GM12878 (cell line): ENCODE data around the gene ATP6V1A. TPM values are rescaled to one million over a fixed set of nuclear protein-coding genes. Genes with fewer than 3 reads are reported as not detected.

ENCODE experiments used
- ATAC-seq: fragments of 200-7000 bp; cut with Tn5 transposase; 3 replicates; pipeline ENCODE4 v1.9.1; 2020; ENCODE audit warnings: mild to moderate bottlenecking, moderate library complexity
- BruUV-seq: library from RNA; stranded (reverse); fragments of 400-500 nt; replicated peaks from 2 replicates; lab custom pipeline; 2021; lab: Mats Ljungman, UMichigan
- CTCF ChIA-PET: fragments of 300-600 bp; sonication (Branson Sonifier 250); formaldehyde crosslinking; extraction: SDS; loops from one replicate; lab custom pipeline; 2021; ENCODE audit warnings: inconsistent platforms; lab: Yijun Ruan, JAX
- POLR2A ChIA-PET: fragments of 350-600 bp; formaldehyde crosslinking; extraction: SDS; loops from one replicate; lab custom pipeline; 2021; ENCODE audit warnings: inconsistent platforms; lab: Charles Lee
- RAD21 ChIA-PET: fragments of 300-600 bp; sonication (Branson Sonifier 250); formaldehyde crosslinking; loops from one replicate; lab custom pipeline; 2023; ENCODE audit warnings: antibody characterized with exemption; ENCODE audit not compliant: unreplicated experiment; lab: Charles Lee
- SMC1A ChIA-PET: fragments of 300-600 bp; sonication (Branson Sonifier 250); formaldehyde crosslinking; loops from one replicate; lab custom pipeline; 2023; ENCODE audit not compliant: unreplicated experiment, uncharacterized antibody; lab: Charles Lee
- DNase-seq: peaks from one replicate; pipeline ENCODE4 v3.0.0-alpha.2; 2011; ENCODE audit warnings: low read depth, low spot score
- FAIRE-seq: peaks from 3 replicates; lab custom pipeline; 2011; peaks lifted over from hg19 to GRCh38; lab: Jason Lieb, UNC
- H2AFZ ChIP-seq: 2 replicates; pipeline ENCODE4 v1.6.0; 2011; ENCODE audit warnings: low read depth, low read length, control low read depth; ENCODE audit not compliant: control insufficient read depth
- H3K27ac ChIP-seq: 2 replicates; pipeline ENCODE4 v1.5.1; 2011; ENCODE audit warnings: control low read depth; ENCODE audit not compliant: control insufficient read depth, insufficient read depth
- H3K27me3 ChIP-seq, 2 experiments: replicated peaks in 1 of 2; 2 replicates each; pipeline versions ENCODE4 v1.6.0 to v1.6.1; 2011; ENCODE audit warnings: low read length in 1 of 2; ENCODE audit not compliant: control insufficient read depth in 2 of 2, insufficient read depth in 2 of 2
- H3K36me3 ChIP-seq, 2 experiments: 2 replicates each; pipeline ENCODE4 v1.5.1; 2011; ENCODE audit warnings: low read length in 1 of 2; ENCODE audit not compliant: control insufficient read depth in 2 of 2, insufficient read depth in 2 of 2
- H3K4me1 ChIP-seq: 2 replicates; pipeline ENCODE4 v1.6.1; 2011; ENCODE audit warnings: mild to moderate bottlenecking, low read length, moderate library complexity, mixed read lengths; ENCODE audit not compliant: control insufficient read depth, insufficient read depth
- H3K4me2 ChIP-seq: 2 replicates; pipeline ENCODE4 v1.6.0; 2011; ENCODE audit warnings: control low read depth; ENCODE audit not compliant: control insufficient read depth, insufficient read depth
- H3K4me3 ChIP-seq: fragments of 200-600 bp; sonication (generic); 2 replicates; pipeline ENCODE4 v1.5.1; 2016
- H3K79me2 ChIP-seq: 2 replicates; pipeline ENCODE4 v1.6.0; 2011; ENCODE audit warnings: low read length; ENCODE audit not compliant: control insufficient read depth, insufficient read depth
- H3K9ac ChIP-seq: 2 replicates; pipeline ENCODE4 v1.8.0; 2011; ENCODE audit warnings: low read length, control low read depth, mixed read lengths; ENCODE audit not compliant: control insufficient read depth, insufficient read depth
- H3K9me3 ChIP-seq: replicated peaks from 3 replicates; pipeline ENCODE4 v1.5.1; 2011; ENCODE audit warnings: mild to moderate bottlenecking, low read length; ENCODE audit not compliant: control insufficient read depth, insufficient read depth
- H4K20me1 ChIP-seq: 2 replicates; pipeline ENCODE4 v1.6.0; 2011; ENCODE audit not compliant: control insufficient read depth, insufficient read depth
- ATF7 ChIP-seq: fragments of 450-650 bp; IDR thresholded peaks from 2 replicates; pipeline ENCODE4 v1.6.1; 2016; ENCODE audit warnings: low read depth, mild to moderate bottlenecking
- BCL11A ChIP-seq: IDR thresholded peaks from 2 replicates; pipeline ENCODE4 v1.6.1; 2011; ENCODE audit warnings: low read depth, low read length
- GATAD2B ChIP-seq: fragments of 450-650 bp; conservative IDR thresholded peaks from 2 replicates; pipeline ENCODE4 v1.6.1; 2017; ENCODE audit warnings: low read depth, mild to moderate bottlenecking, moderate library complexity
- KAT2A ChIP-seq: conservative IDR thresholded peaks from 2 replicates; pipeline ENCODE4 v1.6.1; 2011; ENCODE audit warnings: low read depth, low read length; ENCODE audit not compliant: control insufficient read depth
- RFX5 ChIP-seq: IDR thresholded peaks from 2 replicates; pipeline ENCODE4 v1.6.1; 2011; ENCODE audit warnings: low read depth, low read length, improper control_type of control experiment
- SRF ChIP-seq, 2 experiments: IDR thresholded peaks; 2 replicates each; pipeline ENCODE4 v1.6.1; 2011; ENCODE audit warnings: low read depth in 2 of 2, low read length in 2 of 2, mild to moderate bottlenecking in 1 of 2, moderate library complexity in 1 of 2
- WGBS: methylation state at CpG from one replicate; pipeline ENCODE4 v1.1.6; 2016; ENCODE audit warnings: low lambda C conversion rate; ENCODE audit not compliant: insufficient replicate concordance, insufficient coverage; ENCODE audit errors: missing lambda C conversion rate; 5-methylcytosine and 5-hydroxymethylcytosine counted together
- in situ Hi-C: fragments of 300-500 bp; cut with MboI; formaldehyde crosslinking; loops from 9 replicates; pipeline ENCODE4 v1.14.3; 2018; ENCODE audit warnings: mixed read lengths
- intact Hi-C: fragments of 100-400 bp; cut with micrococcal nuclease; formaldehyde crosslinking; loops from one replicate; pipeline ENCODE4 v1.14.2; 2022; ENCODE audit not compliant: unreplicated experiment
- polyA plus RNA-seq, 11 experiments: library from polyadenylated mRNA; depleted of rRNA in 4 of 11; unstranded in 6 of 11; stranded (reverse) in 5 of 11; fragments of >200 nt; fragmentation: Nextera tagmentation in 4 of 11; fragmentation: Illumina TruSeq in 1 of 11; extraction: Ambion mirVana in 4 of 11; extraction: Trizol in 1 of 11; gene quantifications; 1 replicate in 1 of 11; 2 replicates in 10 of 11; pipeline versions ENCODE4 v1.2.1 to v1.2.3, GENCODE V29; 2011 to 2016; ENCODE audit warnings: inconsistent platforms in 2 of 11, missing spikeins in 2 of 11, low read depth in 1 of 11
- total RNA-seq, 4 experiments: library from RNA; depleted of rRNA in 3 of 4; stranded (reverse); fragments of >200 nt in 3 of 4; fragmentation: Illumina TruSeq in 1 of 4; extraction: Trizol in 1 of 4; gene quantifications; 2 replicates each; pipeline versions ENCODE4 v1.2.1 to v1.2.3, GENCODE V29; 2013 to 2021
- TF ChIP-seq, protein P1 (sequence below): fragments of 450-650 bp; IDR thresholded peaks from 2 replicates; pipeline ENCODE4 v1.6.1; 2017; ENCODE audit warnings: mild to moderate bottlenecking, moderate library complexity
- TF ChIP-seq, protein P2 (sequence below): IDR thresholded peaks from 2 replicates; pipeline ENCODE4 v1.6.1; 2011; ENCODE audit warnings: low read depth, low read length, improper control_type of control experiment, borderline replicate concordance
- TF ChIP-seq, protein P3 (sequence below): fragments of 450-650 bp; IDR thresholded peaks from 2 replicates; pipeline ENCODE4 v1.6.1; 2016; ENCODE audit warnings: mild to moderate bottlenecking, moderate library complexity, borderline replicate concordance
- TF ChIP-seq, protein P4 (sequence below): IDR thresholded peaks from 2 replicates; pipeline ENCODE4 v1.6.1; 2012; ENCODE audit warnings: low read depth, low read length, improper control_type of control experiment
- TF ChIP-seq, protein P5 (sequence below): fragments of 450-650 bp; IDR thresholded peaks from 2 replicates; pipeline ENCODE4 v1.6.1; 2017; ENCODE audit warnings: low read depth, mild to moderate bottlenecking, moderate library complexity

Gene ATP6V1A
- total and polyA plus RNA-seq, 10 of the 15 experiments (the other 5 are each of a cell fraction or from before 2014, with no cell fraction given), result 22.4 to 65.8 (median 47.7) TPM

DNA sequence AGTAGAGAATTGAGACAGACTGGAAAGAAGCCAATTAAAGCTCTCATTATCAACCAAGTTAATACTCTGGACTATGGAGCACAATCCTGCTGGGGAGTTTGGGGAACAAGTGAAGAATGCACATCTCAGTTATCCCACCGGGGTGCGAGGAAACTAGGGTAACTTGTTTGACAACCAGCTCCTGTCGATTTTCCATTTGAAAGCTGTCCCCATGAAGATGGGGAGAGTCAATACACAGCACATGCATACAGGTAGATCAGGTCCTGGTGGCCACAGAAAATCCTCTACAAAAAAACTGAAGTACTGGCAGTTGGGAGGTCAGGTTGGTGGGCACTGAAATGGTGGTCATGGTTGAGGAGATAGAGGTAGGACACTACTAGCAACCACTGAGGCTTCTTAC lies 66.0 kb downstream of the ATP6V1A start:
- ChIA-PET RAD21 (interaction anchor here (1.7 kb wide), 1 partner anchor 12 kb away, joined by 5 read pairs; no protein-coding TSS in a partner anchor), POLR2A (interaction anchor here (1.4 kb wide), 1 partner anchor 11 kb away, joined by 4 read pairs; no protein-coding TSS in a partner anchor), CTCF (interaction anchor here (1.0 to 1.1 kb wide), 2 partner anchors 62 to 78 kb away, joined by 4 read pairs; no protein-coding TSS in a partner anchor), SMC1A (interaction anchor here (0.7 to 1.3 kb wide), 4 partner anchors 9 to 23 kb away, joined by 3 to 4 read pairs (median 4); no protein-coding TSS in a partner anchor)
- FAIRE-seq, result no peak
- H4K20me1 ChIP-seq, result no peaks in the 10 kb centered on the region
- H3K27me3 ChIP-seq, result no peaks in the 10 kb centered on the region
- H3K9me3 ChIP-seq, result no peaks in the 10 kb centered on the region
- no peak overlapping the region for H3K4me3 ChIP-seq
- H3K9ac ChIP-seq, result no peak overlapping the region
- in situ Hi-C loops, result no loop called here
- intact Hi-C loops, result no loop called here
- no peak overlapping the region for H3K27ac ChIP-seq
- DNase-seq, result no peak
- H3K36me3 ChIP-seq, result peaks cover 0 to 3% of the 10 kb centered on the region in 2 experiments; a peak in 1 of 4 replicates
- no peak for ATAC-seq
- no TSS peak for BruUV-seq
- H3K4me1 ChIP-seq, result no peaks in the 10 kb centered on the region
- H3K4me2 ChIP-seq, result no peak overlapping the region
- no peak overlapping the region for H2AFZ ChIP-seq
- WGBS, result 100% methylated on average over 3 of the region's 3 CpGs
- H3K79me2 ChIP-seq, result no peaks in the 10 kb centered on the region
- TF ChIP-seq SRF (IDR thresholded peaks at IDR 0.05; ENCODE audit: low read depth in 2 of 2, low read length in 2 of 2) (no peak), ATF7 (no peak), KAT2A (no peak), RFX5 (no peak), BCL11A (no peak), GATAD2B (no peak)
- TF ChIP-seq, protein P1, sequence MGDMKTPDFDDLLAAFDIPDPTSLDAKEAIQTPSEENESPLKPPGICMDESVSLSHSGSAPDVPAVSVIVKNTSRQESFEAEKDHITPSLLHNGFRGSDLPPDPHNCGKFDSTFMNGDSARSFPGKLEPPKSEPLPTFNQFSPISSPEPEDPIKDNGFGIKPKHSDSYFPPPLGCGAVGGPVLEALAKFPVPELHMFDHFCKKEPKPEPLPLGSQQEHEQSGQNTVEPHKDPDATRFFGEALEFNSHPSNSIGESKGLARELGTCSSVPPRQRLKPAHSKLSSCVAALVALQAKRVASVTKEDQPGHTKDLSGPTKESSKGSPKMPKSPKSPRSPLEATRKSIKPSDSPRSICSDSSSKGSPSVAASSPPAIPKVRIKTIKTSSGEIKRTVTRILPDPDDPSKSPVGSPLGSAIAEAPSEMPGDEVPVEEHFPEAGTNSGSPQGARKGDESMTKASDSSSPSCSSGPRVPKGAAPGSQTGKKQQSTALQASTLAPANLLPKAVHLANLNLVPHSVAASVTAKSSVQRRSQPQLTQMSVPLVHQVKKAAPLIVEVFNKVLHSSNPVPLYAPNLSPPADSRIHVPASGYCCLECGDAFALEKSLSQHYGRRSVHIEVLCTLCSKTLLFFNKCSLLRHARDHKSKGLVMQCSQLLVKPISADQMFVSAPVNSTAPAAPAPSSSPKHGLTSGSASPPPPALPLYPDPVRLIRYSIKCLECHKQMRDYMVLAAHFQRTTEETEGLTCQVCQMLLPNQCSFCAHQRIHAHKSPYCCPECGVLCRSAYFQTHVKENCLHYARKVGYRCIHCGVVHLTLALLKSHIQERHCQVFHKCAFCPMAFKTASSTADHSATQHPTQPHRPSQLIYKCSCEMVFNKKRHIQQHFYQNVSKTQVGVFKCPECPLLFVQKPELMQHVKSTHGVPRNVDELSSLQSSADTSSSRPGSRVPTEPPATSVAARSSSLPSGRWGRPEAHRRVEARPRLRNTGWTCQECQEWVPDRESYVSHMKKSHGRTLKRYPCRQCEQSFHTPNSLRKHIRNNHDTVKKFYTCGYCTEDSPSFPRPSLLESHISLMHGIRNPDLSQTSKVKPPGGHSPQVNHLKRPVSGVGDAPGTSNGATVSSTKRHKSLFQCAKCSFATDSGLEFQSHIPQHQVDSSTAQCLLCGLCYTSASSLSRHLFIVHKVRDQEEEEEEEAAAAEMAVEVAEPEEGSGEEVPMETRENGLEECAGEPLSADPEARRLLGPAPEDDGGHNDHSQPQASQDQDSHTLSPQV, result no peak
- TF ChIP-seq, protein P2, sequence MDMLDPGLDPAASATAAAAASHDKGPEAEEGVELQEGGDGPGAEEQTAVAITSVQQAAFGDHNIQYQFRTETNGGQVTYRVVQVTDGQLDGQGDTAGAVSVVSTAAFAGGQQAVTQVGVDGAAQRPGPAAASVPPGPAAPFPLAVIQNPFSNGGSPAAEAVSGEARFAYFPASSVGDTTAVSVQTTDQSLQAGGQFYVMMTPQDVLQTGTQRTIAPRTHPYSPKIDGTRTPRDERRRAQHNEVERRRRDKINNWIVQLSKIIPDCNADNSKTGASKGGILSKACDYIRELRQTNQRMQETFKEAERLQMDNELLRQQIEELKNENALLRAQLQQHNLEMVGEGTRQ, result no peak
- TF ChIP-seq, protein P3, sequence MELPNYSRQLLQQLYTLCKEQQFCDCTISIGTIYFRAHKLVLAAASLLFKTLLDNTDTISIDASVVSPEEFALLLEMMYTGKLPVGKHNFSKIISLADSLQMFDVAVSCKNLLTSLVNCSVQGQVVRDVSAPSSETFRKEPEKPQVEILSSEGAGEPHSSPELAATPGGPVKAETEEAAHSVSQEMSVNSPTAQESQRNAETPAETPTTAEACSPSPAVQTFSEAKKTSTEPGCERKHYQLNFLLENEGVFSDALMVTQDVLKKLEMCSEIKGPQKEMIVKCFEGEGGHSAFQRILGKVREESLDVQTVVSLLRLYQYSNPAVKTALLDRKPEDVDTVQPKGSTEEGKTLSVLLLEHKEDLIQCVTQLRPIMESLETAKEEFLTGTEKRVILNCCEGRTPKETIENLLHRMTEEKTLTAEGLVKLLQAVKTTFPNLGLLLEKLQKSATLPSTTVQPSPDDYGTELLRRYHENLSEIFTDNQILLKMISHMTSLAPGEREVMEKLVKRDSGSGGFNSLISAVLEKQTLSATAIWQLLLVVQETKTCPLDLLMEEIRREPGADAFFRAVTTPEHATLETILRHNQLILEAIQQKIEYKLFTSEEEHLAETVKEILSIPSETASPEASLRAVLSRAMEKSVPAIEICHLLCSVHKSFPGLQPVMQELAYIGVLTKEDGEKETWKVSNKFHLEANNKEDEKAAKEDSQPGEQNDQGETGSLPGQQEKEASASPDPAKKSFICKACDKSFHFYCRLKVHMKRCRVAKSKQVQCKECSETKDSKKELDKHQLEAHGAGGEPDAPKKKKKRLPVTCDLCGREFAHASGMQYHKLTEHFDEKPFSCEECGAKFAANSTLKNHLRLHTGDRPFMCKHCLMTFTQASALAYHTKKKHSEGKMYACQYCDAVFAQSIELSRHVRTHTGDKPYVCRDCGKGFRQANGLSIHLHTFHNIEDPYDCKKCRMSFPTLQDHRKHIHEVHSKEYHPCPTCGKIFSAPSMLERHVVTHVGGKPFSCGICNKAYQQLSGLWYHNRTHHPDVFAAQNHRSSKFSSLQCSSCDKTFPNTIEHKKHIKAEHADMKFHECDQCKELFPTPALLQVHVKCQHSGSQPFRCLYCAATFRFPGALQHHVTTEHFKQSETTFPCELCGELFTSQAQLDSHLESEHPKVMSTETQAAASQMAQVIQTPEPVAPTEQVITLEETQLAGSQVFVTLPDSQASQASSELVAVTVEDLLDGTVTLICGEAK, result no peak
- TF ChIP-seq, protein P4, sequence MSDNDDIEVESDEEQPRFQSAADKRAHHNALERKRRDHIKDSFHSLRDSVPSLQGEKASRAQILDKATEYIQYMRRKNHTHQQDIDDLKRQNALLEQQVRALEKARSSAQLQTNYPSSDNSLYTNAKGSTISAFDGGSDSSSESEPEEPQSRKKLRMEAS, result no peak
- TF ChIP-seq, protein P5, sequence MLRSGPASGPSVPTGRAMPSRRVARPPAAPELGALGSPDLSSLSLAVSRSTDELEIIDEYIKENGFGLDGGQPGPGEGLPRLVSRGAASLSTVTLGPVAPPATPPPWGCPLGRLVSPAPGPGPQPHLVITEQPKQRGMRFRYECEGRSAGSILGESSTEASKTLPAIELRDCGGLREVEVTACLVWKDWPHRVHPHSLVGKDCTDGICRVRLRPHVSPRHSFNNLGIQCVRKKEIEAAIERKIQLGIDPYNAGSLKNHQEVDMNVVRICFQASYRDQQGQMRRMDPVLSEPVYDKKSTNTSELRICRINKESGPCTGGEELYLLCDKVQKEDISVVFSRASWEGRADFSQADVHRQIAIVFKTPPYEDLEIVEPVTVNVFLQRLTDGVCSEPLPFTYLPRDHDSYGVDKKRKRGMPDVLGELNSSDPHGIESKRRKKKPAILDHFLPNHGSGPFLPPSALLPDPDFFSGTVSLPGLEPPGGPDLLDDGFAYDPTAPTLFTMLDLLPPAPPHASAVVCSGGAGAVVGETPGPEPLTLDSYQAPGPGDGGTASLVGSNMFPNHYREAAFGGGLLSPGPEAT, result no peak
